CD14-positive monocyte (primary cell): ENCODE data around the gene TMEM35B. TPM values are rescaled to one million over a fixed set of nuclear protein-coding genes. Genes with fewer than 3 reads are reported as not detected.

Experiments used
- DNase-seq, 3 donors: peaks; one replicate each; pipeline ENCODE4 v3.0.0-alpha.2; 2011 to 2022
- H2AFZ ChIP-seq: 2 replicates; pipeline ENCODE4 v1.6.0; 2012; ENCODE audit warnings: mild to moderate bottlenecking, low read depth, low read length, inconsistent platforms; ENCODE audit not compliant: insufficient read depth, poor library complexity, severe bottlenecking
- H3K27ac ChIP-seq, 2 donors: 1 replicate in 1 of 2; 2 replicates in 1 of 2; pipeline ENCODE4 v1.5.1; 2012 to 2013; ENCODE audit warnings: low read length in 2 of 2, control low read depth in 1 of 2, inconsistent platforms in 1 of 2, low read depth in 1 of 2, mild to moderate bottlenecking in 1 of 2
- H3K27me3 ChIP-seq, 2 donors: one replicate each; pipeline versions ENCODE4 v1.6.0 to v1.6.1; 2011 to 2013; ENCODE audit warnings: low read length in 2 of 2; ENCODE audit not compliant: control insufficient read depth in 2 of 2, insufficient read depth in 2 of 2
- H3K36me3 ChIP-seq, 2 donors: replicated peaks in 1 of 2; 1 replicate in 1 of 2; 2 replicates in 1 of 2; pipeline versions ENCODE4 v1.5.1 to v1.6.1; 2012 to 2013; ENCODE audit warnings: low read length in 2 of 2, control low read depth in 1 of 2, inconsistent platforms in 1 of 2, mild to moderate bottlenecking in 1 of 2; ENCODE audit not compliant: insufficient read depth in 2 of 2, control insufficient read depth in 1 of 2
- H3K4me1 ChIP-seq, 2 donors: 1 replicate in 1 of 2; 2 replicates in 1 of 2; pipeline versions ENCODE4 v1.5.1 to v1.6.1; 2012 to 2013; ENCODE audit warnings: low read length in 2 of 2, control low read depth in 1 of 2, inconsistent platforms in 1 of 2, mild to moderate bottlenecking in 1 of 2, moderate library complexity in 1 of 2; ENCODE audit not compliant: insufficient read depth in 2 of 2, control insufficient read depth in 1 of 2
- H3K4me2 ChIP-seq: replicated peaks from 2 replicates; pipeline ENCODE3; 2012; ENCODE audit warnings: low read length, moderate library complexity, mild to moderate bottlenecking; ENCODE audit not compliant: poor library complexity, severe bottlenecking; ENCODE audit errors: extremely low read depth
- H3K4me3 ChIP-seq, 3 experiments: fragments of 200-600 bp in 1 of 3; sonication (generic) in 1 of 3; replicated peaks in 1 of 3; 1 replicate in 2 of 3; 2 replicates in 1 of 3; pipeline ENCODE4 v1.5.1; 2011 to 2013; ENCODE audit warnings: low read length in 3 of 3, mild to moderate bottlenecking in 3 of 3, control low read depth in 2 of 3, low read depth in 2 of 3, inconsistent platforms in 1 of 3, moderate library complexity in 1 of 3
- H3K79me2 ChIP-seq: 2 replicates; pipeline ENCODE4 v1.6.0; 2012; ENCODE audit warnings: mild to moderate bottlenecking, control low read depth, inconsistent platforms, low read length, moderate library complexity; ENCODE audit not compliant: insufficient read depth
- H3K9ac ChIP-seq: 2 replicates; pipeline ENCODE4 v1.6.0; 2017; ENCODE audit warnings: low read length, mild to moderate bottlenecking; ENCODE audit not compliant: insufficient read depth, poor library complexity, severe bottlenecking
- H3K9me3 ChIP-seq, 2 donors: replicated peaks in 1 of 2; 1 replicate in 1 of 2; 2 replicates in 1 of 2; pipeline versions ENCODE4 v1.5.1 to v1.6.1; 2012 to 2013; ENCODE audit warnings: low read length in 2 of 2, control low read depth in 1 of 2; ENCODE audit not compliant: control insufficient read depth in 1 of 2, insufficient read depth in 1 of 2
- H4K20me1 ChIP-seq: 2 replicates; pipeline ENCODE4 v1.6.0; 2012; ENCODE audit warnings: mild to moderate bottlenecking, low read length, control low read depth, moderate library complexity; ENCODE audit not compliant: insufficient read depth
- H3K27ac Mint-ChIP-seq, 7 donors: one replicate each; pipeline ENCODE4 v1.8.0; 2020; ENCODE audit warnings: mild to moderate bottlenecking in 7 of 7, mixed read lengths in 7 of 7, moderate library complexity in 6 of 7, inconsistent platforms in 2 of 7
- H3K27me3 Mint-ChIP-seq, 3 donors: one replicate each; pipeline ENCODE4 v1.8.0; 2021 to 2022; ENCODE audit warnings: low read depth in 3 of 3, mild to moderate bottlenecking in 3 of 3, mixed read lengths in 3 of 3, moderate library complexity in 3 of 3, inconsistent platforms in 1 of 3
- H3K36me3 Mint-ChIP-seq, 2 donors: one replicate each; pipeline ENCODE4 v1.8.0; 2020; ENCODE audit warnings: mixed read lengths in 2 of 2, inconsistent platforms in 1 of 2, mild to moderate bottlenecking in 1 of 2
- H3K4me1 Mint-ChIP-seq: one replicate; pipeline ENCODE4 v1.8.0; 2020; ENCODE audit warnings: mild to moderate bottlenecking, mixed read lengths
- H3K4me3 Mint-ChIP-seq, 2 donors: one replicate each; pipeline ENCODE4 v1.8.0; 2020; ENCODE audit warnings: mild to moderate bottlenecking in 2 of 2, mixed read lengths in 2 of 2, moderate library complexity in 1 of 2
- H3K9me3 Mint-ChIP-seq, 7 donors: one replicate each; pipeline ENCODE4 v1.8.0; 2020 to 2022; ENCODE audit warnings: mixed read lengths in 7 of 7, mild to moderate bottlenecking in 6 of 7, moderate library complexity in 6 of 7, inconsistent platforms in 2 of 7
- WGBS: methylation state at CpG from one replicate; pipeline ENCODE4 v1.1.5; 2013; ENCODE audit warnings: missing lambda C conversion rate; ENCODE audit not compliant: insufficient coverage; 5-methylcytosine and 5-hydroxymethylcytosine counted together
- intact Hi-C, 2 donors: fragments of 100-400 bp; cut with micrococcal nuclease; formaldehyde crosslinking; loops; one replicate each; pipeline versions ENCODE4 v1.15.0 to v1.15.1; 2023
- polyA plus RNA-seq, 3 donors: library from polyadenylated mRNA; depleted of rRNA in 1 of 3; unstranded in 2 of 3; stranded (reverse) in 1 of 3; fragments of 300-500 nt in 2 of 3; fragments of >200 nt in 1 of 3; fragmentation: Illumina TruSeq in 2 of 3; gene quantifications; 1 replicate in 2 of 3; 2 replicates in 1 of 3; pipeline ENCODE4 v1.2.3, GENCODE V29; 2012 to 2021
- TF ChIP-seq, protein P1 (sequence below): fragments of 200-600 bp; IDR thresholded peaks from one replicate; pipeline ENCODE4 v1.8.0; 2022; ENCODE audit warnings: antibody characterized with exemption, mild to moderate bottlenecking

TMEM35B gene
- polyA plus RNA-seq, 3 donors = 33.6 to 128 (median 102) TPM

GRCh38 chr1:35005711-35006110 lies 20.6 kb upstream of the TMEM35B start:
- H3K4me2 ChIP-seq = no peak overlapping the region
- Mint-ChIP-seq H3K9me3 (no peaks in the 10 kb centered on the region), H3K4me3 (no peak overlapping the region), H3K36me3 (peaks cover 77 to 93% of the 10 kb centered on the region in 2 donors), H3K4me1 (no peaks in the 10 kb centered on the region), H3K27ac (no peak overlapping the region), H3K27me3 (no peaks in the 10 kb centered on the region)
- no peak overlapping the region for H3K9ac ChIP-seq
- H3K79me2 ChIP-seq = no peaks in the 10 kb centered on the region
- H3K27me3 ChIP-seq = no peaks in the 10 kb centered on the region
- intact Hi-C loops = no loop called here
- H3K4me3 ChIP-seq = no peak overlapping the region
- no peak overlapping the region for H2AFZ ChIP-seq
- H4K20me1 ChIP-seq = no peaks in the 10 kb centered on the region
- TF ChIP-seq, protein P1, sequence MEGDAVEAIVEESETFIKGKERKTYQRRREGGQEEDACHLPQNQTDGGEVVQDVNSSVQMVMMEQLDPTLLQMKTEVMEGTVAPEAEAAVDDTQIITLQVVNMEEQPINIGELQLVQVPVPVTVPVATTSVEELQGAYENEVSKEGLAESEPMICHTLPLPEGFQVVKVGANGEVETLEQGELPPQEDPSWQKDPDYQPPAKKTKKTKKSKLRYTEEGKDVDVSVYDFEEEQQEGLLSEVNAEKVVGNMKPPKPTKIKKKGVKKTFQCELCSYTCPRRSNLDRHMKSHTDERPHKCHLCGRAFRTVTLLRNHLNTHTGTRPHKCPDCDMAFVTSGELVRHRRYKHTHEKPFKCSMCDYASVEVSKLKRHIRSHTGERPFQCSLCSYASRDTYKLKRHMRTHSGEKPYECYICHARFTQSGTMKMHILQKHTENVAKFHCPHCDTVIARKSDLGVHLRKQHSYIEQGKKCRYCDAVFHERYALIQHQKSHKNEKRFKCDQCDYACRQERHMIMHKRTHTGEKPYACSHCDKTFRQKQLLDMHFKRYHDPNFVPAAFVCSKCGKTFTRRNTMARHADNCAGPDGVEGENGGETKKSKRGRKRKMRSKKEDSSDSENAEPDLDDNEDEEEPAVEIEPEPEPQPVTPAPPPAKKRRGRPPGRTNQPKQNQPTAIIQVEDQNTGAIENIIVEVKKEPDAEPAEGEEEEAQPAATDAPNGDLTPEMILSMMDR = no peak
- no CpG with 5 or more reads among the region's 3 CpGs for WGBS
- no peaks in the 10 kb centered on the region for H3K9me3 ChIP-seq
- peaks cover 91 to 92% of the 10 kb centered on the region in 2 donors for H3K36me3 ChIP-seq
- no peaks in the 10 kb centered on the region for H3K4me1 ChIP-seq
- H3K27ac ChIP-seq = no peak overlapping the region
- no peak for DNase-seq

- no peaks in the 10 kb centered on the region for H3K27me3 ChIP-seq
- H3K36me3 Mint-ChIP-seq = peaks cover 82 to 91% of the 10 kb centered on the region in 2 donors
- 100% methylated on average over 1 of the region's 3 CpGs for WGBS
- H3K4me2 ChIP-seq = no peak overlapping the region
- DNase-seq = no peak
- TF ChIP-seq, protein P1 = no peak
- no peaks in the 10 kb centered on the region for H3K79me2 ChIP-seq
- H2AFZ ChIP-seq = no peak overlapping the region
- no peaks in the 10 kb centered on the region for H3K4me1 ChIP-seq
- H3K27me3 Mint-ChIP-seq = no peaks in the 10 kb centered on the region
- no peaks in the 10 kb centered on the region for H3K9me3 ChIP-seq
- intact Hi-C loops = no loop called here
- no peaks in the 10 kb centered on the region for H3K9me3 Mint-ChIP-seq
- no peaks in the 10 kb centered on the region for H3K4me1 Mint-ChIP-seq
- H3K36me3 ChIP-seq = peaks cover 86 to 89% of the 10 kb centered on the region in 2 donors
- no peak overlapping the region for H3K9ac ChIP-seq
- no peak overlapping the region for H3K4me3 Mint-ChIP-seq
- no peak overlapping the region for H3K27ac ChIP-seq
- no peak overlapping the region for H3K27ac Mint-ChIP-seq
- H4K20me1 ChIP-seq = no peaks in the 10 kb centered on the region
- no peak overlapping the region for H3K4me3 ChIP-seq
These were observed 16.6 kb upstream of the TMEM35B start for GRCh38 chr1:35001743-35002142.
